ENCODE data around the gene ERAL1. TPM values are rescaled to one million over a fixed set of nuclear protein-coding genes. Genes with fewer than 3 reads are reported as not detected.
A peak's percentile ranks its signal among the peaks of the same experiment; 100 is the strongest.

The ERAL1 gene
- total RNA-seq, 1 donor from 2014 or later, result 25.8 TPM

DNA sequence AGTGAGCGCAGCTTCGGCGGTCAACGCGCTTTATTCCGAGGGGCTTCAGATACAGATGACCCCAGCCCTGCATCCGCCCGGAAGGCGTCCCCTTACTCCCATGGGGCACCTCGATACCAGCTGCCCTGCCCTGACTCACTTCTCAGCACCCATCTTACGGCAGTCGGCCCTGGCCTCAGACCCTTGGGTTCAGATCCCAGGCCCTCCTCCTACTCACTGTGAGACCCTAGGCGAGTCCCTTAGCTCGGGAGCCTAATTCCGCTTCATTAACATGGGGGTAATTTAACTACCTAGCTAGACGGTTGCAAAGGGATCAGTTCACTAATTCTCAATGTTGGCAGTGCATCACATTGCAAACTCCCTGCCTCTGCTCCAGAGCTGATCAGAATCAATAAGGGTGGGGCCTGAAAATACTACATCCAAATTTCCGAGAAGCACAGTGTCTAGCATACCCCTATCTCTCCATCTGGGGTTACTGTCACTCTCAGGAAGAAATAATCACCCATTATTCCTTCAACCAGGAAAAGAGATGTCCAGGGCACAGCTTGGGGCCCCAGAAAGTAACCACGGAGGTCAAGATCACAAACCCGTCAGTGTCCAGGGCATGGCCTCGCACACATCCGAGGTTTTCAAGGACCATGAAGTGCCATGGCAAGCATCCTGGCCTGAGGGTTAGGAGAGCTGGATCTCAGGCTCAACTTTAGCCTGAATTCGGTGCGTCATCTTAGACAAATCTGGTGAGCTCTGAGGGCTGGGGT lies 43.1 kb downstream of the ERAL1 start:
- Mint-ChIP-seq H3K4me1 (peaks cover 48% of the 10 kb centered on the region), H3K27me3 (ENCODE audit: insufficient read depth, low read depth) (no peaks in the 10 kb centered on the region), H3K9me3 (peaks cover 3% of the 10 kb centered on the region), H3K27ac (peak overlapping the region; percentile 94), H3K36me3 (peaks cover 19% of the 10 kb centered on the region), H3K4me3 (peak overlapping the region; percentile 96)
- no peaks in the 10 kb centered on the region for H3K9me3 ChIP-seq (ENCODE audit: low read depth)
- peak overlapping the region; percentile 96 for H3K4me3 ChIP-seq
- no peak for DNase-seq (ENCODE audit: low spot score)
- H3K27me3 ChIP-seq, result no peaks in the 10 kb centered on the region
- H3K79me2 ChIP-seq (ENCODE audit: low read depth), result peaks cover 54% of the 10 kb centered on the region
- peak overlapping the region; percentile 96 for H3K4me2 ChIP-seq
- peaks cover 13% of the 10 kb centered on the region for H3K4me1 ChIP-seq
- peaks cover 52% of the 10 kb centered on the region for H3F3A ChIP-seq (ENCODE audit: low read depth)
- no peak overlapping the region for H3K9ac ChIP-seq
- TF ChIP-seq EZH2phosphoT487 (IDR thresholded peaks at IDR 0.05) (no peak), EZH2 (IDR thresholded peaks at IDR 0.05) (no peak)
- TF ChIP-seq, protein P1, sequence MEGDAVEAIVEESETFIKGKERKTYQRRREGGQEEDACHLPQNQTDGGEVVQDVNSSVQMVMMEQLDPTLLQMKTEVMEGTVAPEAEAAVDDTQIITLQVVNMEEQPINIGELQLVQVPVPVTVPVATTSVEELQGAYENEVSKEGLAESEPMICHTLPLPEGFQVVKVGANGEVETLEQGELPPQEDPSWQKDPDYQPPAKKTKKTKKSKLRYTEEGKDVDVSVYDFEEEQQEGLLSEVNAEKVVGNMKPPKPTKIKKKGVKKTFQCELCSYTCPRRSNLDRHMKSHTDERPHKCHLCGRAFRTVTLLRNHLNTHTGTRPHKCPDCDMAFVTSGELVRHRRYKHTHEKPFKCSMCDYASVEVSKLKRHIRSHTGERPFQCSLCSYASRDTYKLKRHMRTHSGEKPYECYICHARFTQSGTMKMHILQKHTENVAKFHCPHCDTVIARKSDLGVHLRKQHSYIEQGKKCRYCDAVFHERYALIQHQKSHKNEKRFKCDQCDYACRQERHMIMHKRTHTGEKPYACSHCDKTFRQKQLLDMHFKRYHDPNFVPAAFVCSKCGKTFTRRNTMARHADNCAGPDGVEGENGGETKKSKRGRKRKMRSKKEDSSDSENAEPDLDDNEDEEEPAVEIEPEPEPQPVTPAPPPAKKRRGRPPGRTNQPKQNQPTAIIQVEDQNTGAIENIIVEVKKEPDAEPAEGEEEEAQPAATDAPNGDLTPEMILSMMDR (IDR thresholded peaks at IDR 0.05), result no peak
- H2AFZ ChIP-seq (replicated peaks), result peak overlapping the region; percentile 75
- H3K27ac ChIP-seq, result no peak overlapping the region
- peaks cover 41% of the 10 kb centered on the region for H4K20me1 ChIP-seq (ENCODE audit: low read depth)
- H3K36me3 ChIP-seq, result no peaks in the 10 kb centered on the region

DNA sequence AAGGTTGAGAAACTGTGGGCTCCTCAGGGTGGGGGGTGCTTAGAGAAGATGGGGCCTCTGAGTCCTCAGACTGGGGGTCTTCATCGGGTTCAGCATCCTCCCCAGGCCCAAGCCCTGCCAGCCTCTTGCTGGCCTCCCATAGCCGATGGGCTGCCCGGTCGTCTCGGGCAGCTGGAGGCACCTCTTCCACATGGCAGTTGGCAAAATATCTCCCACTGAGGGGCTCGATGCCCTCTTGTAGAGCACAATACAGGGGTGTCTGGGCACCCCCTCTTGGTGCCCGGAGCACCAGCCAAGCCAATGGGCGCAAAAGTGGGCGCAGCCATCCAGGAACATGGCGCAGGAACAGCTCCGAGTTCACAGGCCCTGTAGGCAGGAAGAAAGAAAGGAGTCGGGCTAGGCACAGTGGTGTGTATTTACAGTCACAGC lies 43.7 kb downstream of the ERAL1 start:
- Histone ChIP-seq H3K9me3 (ENCODE audit: low read depth) (no peaks in the 10 kb centered on the region), H3K36me3 (no peaks in the 10 kb centered on the region), H3K79me2 (ENCODE audit: low read depth) (peaks cover 48% of the 10 kb centered on the region), H3K4me2 (no peak overlapping the region), H3K27ac (no peak overlapping the region), H4K20me1 (ENCODE audit: low read depth) (peaks cover 35% of the 10 kb centered on the region), H3K9ac (no peak overlapping the region), H3K4me3 (no peak overlapping the region), H3K4me1 (peaks cover 13% of the 10 kb centered on the region), H3K27me3 (no peaks in the 10 kb centered on the region), H3F3A (ENCODE audit: low read depth) (peaks cover 57% of the 10 kb centered on the region), H2AFZ (replicated peaks) (no peak overlapping the region)
- Mint-ChIP-seq H3K4me1 (peaks cover 47% of the 10 kb centered on the region), H3K4me3 (peak overlapping the region; percentile 96), H3K36me3 (peaks cover 18% of the 10 kb centered on the region), H3K27ac (no peak overlapping the region), H3K9me3 (peaks cover 3% of the 10 kb centered on the region), H3K27me3 (ENCODE audit: insufficient read depth, low read depth) (no peaks in the 10 kb centered on the region)
- no peak for TF ChIP-seq EZH2phosphoT487 (IDR thresholded peaks at IDR 0.05)
- no peak for TF ChIP-seq EZH2 (IDR thresholded peaks at IDR 0.05)
- TF ChIP-seq, protein P1 (IDR thresholded peaks at IDR 0.05), result no peak
- DNase-seq (ENCODE audit: low spot score), result no peak

DNA sequence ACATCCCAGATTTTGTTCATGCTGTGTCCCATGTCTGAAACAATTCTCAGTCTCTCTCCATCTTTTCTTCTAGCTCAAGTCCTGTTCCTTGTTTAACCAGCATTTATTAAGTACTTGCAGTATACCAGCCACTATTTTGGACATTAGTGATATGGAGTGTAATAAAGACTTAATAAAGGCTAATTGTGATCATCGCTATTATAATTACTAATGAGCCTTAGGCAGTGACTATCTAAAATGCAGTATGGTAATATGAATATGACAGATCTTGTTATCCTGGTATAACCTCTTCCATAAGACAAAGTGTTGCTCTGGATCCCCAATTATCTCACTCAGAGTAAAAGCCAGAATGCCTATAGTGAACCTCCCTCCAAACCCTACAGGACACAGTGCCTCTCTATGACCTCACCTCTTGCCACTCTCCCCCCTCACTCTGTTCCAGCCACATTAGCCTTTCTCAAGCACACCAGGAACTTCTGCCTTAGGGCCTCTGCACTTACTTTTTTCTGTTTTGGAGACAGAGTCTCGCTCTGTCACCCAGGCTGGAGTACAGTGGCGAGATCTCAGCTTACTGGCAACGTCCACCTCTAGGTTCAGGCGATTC lies 44.5 kb downstream of the ERAL1 start:
- Mint-ChIP-seq H3K27me3 (ENCODE audit: insufficient read depth, low read depth) (peaks cover 3% of the 10 kb centered on the region), H3K27ac (peak overlapping the region; percentile 62), H3K9me3 (no peaks in the 10 kb centered on the region), H3K4me3 (peak overlapping the region; percentile 74), H3K4me1 (peaks cover 42% of the 10 kb centered on the region), H3K36me3 (peaks cover 18% of the 10 kb centered on the region)
- H3K27me3 ChIP-seq, result no peaks in the 10 kb centered on the region
- peaks cover 29% of the 10 kb centered on the region for H4K20me1 ChIP-seq (ENCODE audit: low read depth)
- no peak overlapping the region for H3K4me2 ChIP-seq
- no peak overlapping the region for H3K9ac ChIP-seq
- H3K27ac ChIP-seq, result no peak overlapping the region
- no peaks in the 10 kb centered on the region for H3K9me3 ChIP-seq (ENCODE audit: low read depth)
- TF ChIP-seq EZH2 (IDR thresholded peaks at IDR 0.05), result no peak
- TF ChIP-seq, protein P1 (IDR thresholded peaks at IDR 0.05), result no peak
- no peak for TF ChIP-seq EZH2phosphoT487 (IDR thresholded peaks at IDR 0.05)
- no peak overlapping the region for H3K4me3 ChIP-seq
- no peak overlapping the region for H2AFZ ChIP-seq (replicated peaks)
- no peak for DNase-seq (ENCODE audit: low spot score)
- peaks cover 65% of the 10 kb centered on the region for H3F3A ChIP-seq (ENCODE audit: low read depth)
- H3K79me2 ChIP-seq (ENCODE audit: low read depth), result peaks cover 40% of the 10 kb centered on the region
- peaks cover 13% of the 10 kb centered on the region for H3K4me1 ChIP-seq
- H3K36me3 ChIP-seq, result no peaks in the 10 kb centered on the region

Measured in neural progenitor cell (in vitro differentiated cells).